Neuron (in vitro differentiated cells): ENCODE data around the gene C11orf68.

ENCODE experiments used
- H2AFZ ChIP-seq: one replicate; pipeline ENCODE4 v1.6.1; 2013; ENCODE audit warnings: low read depth, mild to moderate bottlenecking, inconsistent platforms, low read length, moderate library complexity
- H3K27me3 ChIP-seq: one replicate; pipeline ENCODE4 v1.6.1; 2013; ENCODE audit warnings: low read length; ENCODE audit not compliant: insufficient read depth
- H3K36me3 ChIP-seq: one replicate; pipeline ENCODE4 v1.6.1; 2013; ENCODE audit warnings: low read length; ENCODE audit not compliant: insufficient read depth
- H3K4me1 ChIP-seq: one replicate; pipeline ENCODE4 v1.6.1; 2013; ENCODE audit warnings: low read length; ENCODE audit not compliant: insufficient read depth
- H3K4me3 ChIP-seq: 2 replicates; pipeline ENCODE4 v1.5.1; 2013; ENCODE audit warnings: mild to moderate bottlenecking, low read length, moderate library complexity
- H3K9me3 ChIP-seq: one replicate; pipeline ENCODE4 v1.6.1; 2013; ENCODE audit warnings: low read length

Gene C11orf68

DNA sequence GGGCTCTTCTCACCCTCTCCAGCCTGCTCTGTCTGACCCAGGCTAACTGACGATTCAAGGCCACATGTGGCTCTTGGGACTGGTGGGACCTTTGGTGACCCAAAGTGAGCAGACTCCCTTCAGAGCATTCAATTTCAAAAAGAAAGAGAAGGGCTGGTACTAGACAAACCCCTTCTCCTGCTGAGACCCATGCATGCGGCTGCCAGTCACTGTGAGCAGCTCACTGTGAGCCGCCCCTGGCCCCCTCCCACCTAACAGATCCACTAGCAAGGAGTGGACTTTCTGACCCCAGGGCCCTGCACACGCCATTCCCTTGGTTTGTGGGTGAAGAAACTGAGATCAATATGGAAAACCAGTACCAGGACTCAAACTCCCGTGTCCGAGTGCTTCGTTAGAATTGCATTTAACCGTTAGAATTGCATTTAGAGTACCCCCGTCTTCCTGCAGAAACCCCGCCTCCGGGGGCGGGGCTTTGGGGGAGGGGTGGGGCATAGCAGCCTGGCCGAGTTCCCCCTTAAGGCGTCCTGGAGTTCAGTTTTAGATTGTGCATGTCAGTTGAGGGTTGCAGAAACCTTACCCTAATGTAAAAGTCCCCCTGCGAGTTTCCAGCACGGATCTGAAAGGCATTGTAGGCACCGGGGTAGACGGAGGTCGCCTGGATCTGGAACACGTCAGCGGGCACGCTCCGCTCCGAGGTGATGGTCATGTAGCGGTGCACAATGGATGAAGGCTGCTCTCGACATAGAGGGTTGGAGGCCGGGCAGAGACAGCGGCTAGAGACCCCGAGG is 51.4 kb downstream of the C11orf68 start:
- peaks cover 43% of the 10 kb centered on the region for H3K36me3 ChIP-seq
- no peaks in the 10 kb centered on the region for H3K27me3 ChIP-seq
- no peaks in the 10 kb centered on the region for H3K9me3 ChIP-seq
- H3K4me3 ChIP-seq = no peak overlapping the region
- no peak overlapping the region for H2AFZ ChIP-seq
- H3K4me1 ChIP-seq = peaks cover 13% of the 10 kb centered on the region
